CD4-positive, alpha-beta T cell treated with Interleukin-6 at 100 ng/mL for 8 hours (primary cell): ENCODE data around the gene AP2A1.

Experiments used
- DNase-seq: peaks from one replicate; pipeline ENCODE4 v3.0.0-alpha.2; 2020; ENCODE audit warnings: mixed read lengths, low spot score

Gene AP2A1

GRCh38 chr19:49855676-49856573 is 89.1 kb downstream of the AP2A1 start:
- DNase-seq = no peak

DNA sequence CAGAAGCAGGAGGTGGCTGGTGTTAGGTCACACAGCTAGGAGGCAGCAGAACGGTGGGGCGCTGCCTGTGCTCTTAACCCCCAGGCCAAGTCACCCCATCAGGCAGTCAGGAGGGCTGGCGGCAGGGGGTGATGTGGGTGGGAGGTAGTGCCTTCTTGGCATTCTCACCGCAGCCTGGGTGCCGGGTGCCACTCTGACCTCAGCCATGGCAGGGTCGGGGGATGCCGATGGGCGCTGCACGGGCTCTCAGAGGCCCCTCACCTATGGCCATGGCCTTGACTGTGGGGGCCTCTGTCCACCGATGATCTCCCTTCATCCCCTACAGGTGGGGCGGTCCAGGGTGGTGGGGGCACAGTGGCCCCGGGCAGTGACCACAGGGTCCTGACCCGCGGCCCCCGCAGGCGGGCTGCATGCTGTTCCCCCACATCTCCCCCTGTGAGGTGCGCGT is 89.8 kb downstream of the AP2A1 start:
- no peak for DNase-seq
